Fibroblast of the aortic adventitia (primary cell): ENCODE data around the gene DYNC1H1. TPM values are rescaled to one million over a fixed set of nuclear protein-coding genes. Genes with fewer than 3 reads are reported as not detected.
A peak's percentile ranks its signal among the peaks of the same experiment; 100 is the strongest.

Experiments
- DNase-seq: peaks from one replicate; pipeline ENCODE4 v3.0.0-alpha.2; 2010; ENCODE audit warnings: low read depth
- H3K4me3 ChIP-seq: 2 replicates; pipeline ENCODE4 v1.5.1; 2011; ENCODE audit warnings: low read depth, mild to moderate bottlenecking, control low read depth, low read length, moderate library complexity
- CTCF ChIP-seq: IDR thresholded peaks from 2 replicates; pipeline ENCODE4 v1.5.1; 2011; ENCODE audit warnings: mild to moderate bottlenecking, low read length, control low read depth, inconsistent platforms; ENCODE audit not compliant: insufficient read depth
- total RNA-seq: library from RNA; depleted of rRNA; stranded (reverse); fragments of >200 nt; gene quantifications from 2 replicates; pipeline ENCODE4 v1.2.3, GENCODE V29; 2012; ENCODE audit warnings: low replicate concordance

The DYNC1H1 gene
- total RNA-seq = 376 and 465 TPM in 2 replicates

GRCh38 chr14:101964297-101965180 is at the start of gene DYNC1H1:
Gene DYNC1H1 (plus strand): TSS chr14:101964573. CDS start chr14:101964692, 119 bp downstream.
- TF ChIP-seq CTCF = no peak
- DNase-seq = peak; percentile 97
- peak within 1 kb of the TSS; percentile 92 for H3K4me3 ChIP-seq

GRCh38 chr14:101915871-101916815 is 48.2 kb upstream of the DYNC1H1 start:
- no peak for DNase-seq
- H3K4me3 ChIP-seq = no peak overlapping the region
- no peak for TF ChIP-seq CTCF

- no peak overlapping the region for H3K4me3 ChIP-seq
- no peak for DNase-seq
- no peak for TF ChIP-seq CTCF
These were observed 47.5 kb upstream of the DYNC1H1 start for GRCh38 chr14:101916816-101917412.

GRCh38 chr14:101917413-101918017 is 46.9 kb upstream of the DYNC1H1 start:
- DNase-seq = no peak
- no peak for TF ChIP-seq CTCF
- H3K4me3 ChIP-seq = no peak overlapping the region

GRCh38 chr14:101918065-101918989 is 46.0 kb upstream of the DYNC1H1 start:
- H3K4me3 ChIP-seq = no peak overlapping the region
- no peak for DNase-seq
- no peak for TF ChIP-seq CTCF
